Measurements from ENCODE around the gene PLEKHG5.

PLEKHG5 gene

DNA sequence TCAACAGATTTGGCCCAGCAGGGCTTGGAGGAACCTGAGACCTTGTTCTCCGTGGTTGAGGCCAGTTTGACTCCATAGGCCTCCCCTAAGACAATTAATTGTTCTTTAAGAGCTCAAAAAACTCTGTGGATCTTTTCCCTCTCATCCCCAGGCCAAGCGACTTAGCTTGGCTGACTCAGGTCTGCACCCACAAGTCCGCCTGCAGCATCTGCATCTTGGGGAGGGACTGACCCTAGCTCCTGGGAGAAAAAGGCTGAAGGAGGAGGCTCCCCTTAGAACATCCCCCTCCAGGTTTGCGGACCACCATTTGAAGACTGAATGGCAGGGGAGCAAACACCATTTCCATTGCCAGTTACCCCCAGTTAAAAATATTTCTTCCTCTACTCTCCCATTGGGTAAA is 70.2 kb downstream of the PLEKHG5 start:
- Histone ChIP-seq H3K27ac (no peak overlapping the region), H3K4me3 (no peak overlapping the region)

- H3K27ac ChIP-seq, result peak overlapping the region in 1 of 21 experiments; percentile 62
- peak overlapping the region in 2 of 7 experiments; percentile 47 to 53 for H3K4me3 ChIP-seq
Measured at GRCh38 chr1:6420454-6421042, 70.9 kb downstream of the PLEKHG5 start.

GRCh38 chr1:6419804-6420453 is 71.5 kb downstream of the PLEKHG5 start, which contains the start of gene HES2:
Gene HES2, minus strand, starts transcription at chr1:6419919. Its CDS starts 99 bp downstream, at chr1:6419820.
- peak within 1 kb of the TSS; percentile 25 to 53 (median 37) for H3K4me3 ChIP-seq
- H3K27ac ChIP-seq, result peak within 1 kb of the TSS in 17 of 21 experiments; percentile 17 to 84 (median 64)

GRCh38 chr1:6419397-6419803 is 72.1 kb downstream of the PLEKHG5 start:
- peak overlapping the region in 17 of 21 experiments; percentile 17 to 84 (median 64) for H3K27ac ChIP-seq
- H3K4me3 ChIP-seq, result peak overlapping the region; percentile 25 to 53 (median 37)

DNA sequence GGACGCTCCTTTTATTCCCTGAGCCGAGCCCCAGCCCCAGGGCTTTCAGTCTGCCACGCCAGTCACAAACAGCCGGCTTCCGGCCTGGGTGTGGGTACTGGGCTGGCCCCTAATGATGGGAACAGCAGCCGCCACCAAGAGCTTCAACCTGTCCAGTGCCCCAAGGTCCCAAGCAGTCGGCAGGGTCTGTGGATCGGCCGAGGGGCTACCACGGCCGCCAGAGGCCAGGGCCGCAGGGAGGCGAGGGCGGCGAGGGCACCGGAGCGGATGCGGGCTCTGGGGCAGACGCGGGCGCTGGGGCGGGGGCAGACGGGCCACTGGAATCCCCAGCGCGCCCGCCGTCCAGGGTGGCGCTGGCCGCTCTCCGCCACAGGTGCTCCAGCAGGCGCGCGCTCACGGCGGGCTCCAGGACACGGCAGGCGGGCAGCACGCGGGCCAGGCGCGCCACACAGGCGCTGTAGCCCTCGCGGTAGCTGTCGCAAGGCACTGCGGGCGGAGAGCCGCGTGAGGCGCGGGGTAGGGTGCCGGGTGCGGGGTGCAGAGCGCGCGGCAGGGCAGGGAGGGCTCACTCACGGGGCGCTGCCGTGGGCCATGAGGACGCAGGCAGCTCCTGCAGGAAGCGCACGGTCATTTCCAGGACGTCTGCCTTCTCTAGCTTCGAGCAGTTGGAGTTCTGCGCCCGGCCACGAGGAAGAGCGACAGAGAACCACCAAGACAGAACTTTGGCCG is 72.6 kb downstream of the PLEKHG5 start:
- Histone ChIP-seq H3K4me3 (peak overlapping the region; percentile 25 to 53 (median 37)), H3K27ac (peak overlapping the region in 16 of 21 experiments; percentile 39 to 84 (median 65))

- Histone ChIP-seq H3K27ac (peak overlapping the region in 1 of 21 experiments; percentile 78), H3K4me3 (peak overlapping the region in 6 of 7 experiments; percentile 29 to 53 (median 41))
Measured at GRCh38 chr1:6417961-6418667, 73.4 kb downstream of the PLEKHG5 start.
